HepG2 (cell line): ENCODE results near the gene PRCD. TPM values are rescaled to one million over a fixed set of nuclear protein-coding genes. Genes with fewer than 3 reads are reported as not detected.

ENCODE experiments used
- ATAC-seq: fragments of 200-7000 bp; cut with Tn5 transposase; 3 replicates; pipeline ENCODE4 v1.9.1; 2020; ENCODE audit warnings: mild to moderate bottlenecking, moderate library complexity
- BruUV-seq: library from RNA; stranded (reverse); fragments of 400-500 nt; replicated peaks from 2 replicates; lab custom pipeline; 2021; lab: Mats Ljungman, UMichigan
- CTCF ChIA-PET: fragments of 300-600 bp; formaldehyde crosslinking; extraction: SDS; loops from one replicate; lab custom pipeline; 2021; ENCODE audit warnings: low total read pairs, inconsistent platforms, low intra/inter-chr PET ratio; lab: Yijun Ruan, JAX
- POLR2A ChIA-PET: fragments of 350-600 bp; sonication (Branson Sonifier 250); formaldehyde crosslinking; loops from one replicate; lab custom pipeline; 2020; ENCODE audit warnings: antibody characterized with exemption, inconsistent platforms; lab: Yijun Ruan, JAX
- DNase-seq: peaks from one replicate; pipeline ENCODE4 v3.0.0-alpha.2; 2015; ENCODE audit warnings: low spot score
- FAIRE-seq: peaks from 3 replicates; lab custom pipeline; 2011; peaks lifted over from hg19 to GRCh38; lab: Jason Lieb, UNC
- H2AFZ ChIP-seq: one replicate; pipeline ENCODE4 v1.6.1; 2011; ENCODE audit warnings: low read length, inconsistent platforms
- H3K27ac ChIP-seq: fragments of 300-600 bp; 3 replicates; pipeline ENCODE4 v1.8.0; 2011; ENCODE audit warnings: mixed run types, mild to moderate bottlenecking, mixed read lengths, low read length, inconsistent platforms; ENCODE audit not compliant: insufficient read depth; ENCODE audit errors: extremely low read length
- H3K27me3 ChIP-seq, 2 experiments: fragments of 200-600 bp in 1 of 2; 2 replicates in 1 of 2; 3 replicates in 1 of 2; pipeline versions ENCODE4 v1.6.0 to v1.8.0; 2011; ENCODE audit warnings: low read length in 2 of 2, mild to moderate bottlenecking in 2 of 2, moderate library complexity in 2 of 2, inconsistent platforms in 1 of 2; ENCODE audit not compliant: insufficient read depth in 2 of 2, control insufficient read depth in 1 of 2
- H3K36me3 ChIP-seq, 2 experiments: fragments of 200-600 bp in 1 of 2; replicated peaks in 1 of 2; 2 replicates in 1 of 2; 3 replicates in 1 of 2; pipeline versions ENCODE4 v1.5.1 to v1.8.0; 2011; ENCODE audit warnings: low read length in 2 of 2, inconsistent platforms in 1 of 2; ENCODE audit not compliant: insufficient read depth in 2 of 2, control insufficient read depth in 1 of 2
- H3K4me1 ChIP-seq: 2 replicates; pipeline ENCODE4 v1.5.1; 2012; ENCODE audit warnings: low read length, inconsistent platforms; ENCODE audit not compliant: insufficient read depth
- H3K4me2 ChIP-seq: 2 replicates; pipeline ENCODE4 v1.6.0; 2011; ENCODE audit warnings: low read depth, low read length, inconsistent platforms
- H3K4me3 ChIP-seq, 3 experiments: fragments of 200-600 bp in 1 of 3; sonication (generic), shearing (Covaris generic) in 1 of 3; replicated peaks in 1 of 3; 2 replicates each; pipeline ENCODE4 v1.5.1; 2011 to 2016; ENCODE audit warnings: low read length in 3 of 3, inconsistent platforms in 2 of 3, low read depth in 2 of 3, mild to moderate bottlenecking in 2 of 3, control low read depth in 1 of 3, mixed read lengths in 1 of 3; ENCODE audit not compliant: insufficient read depth in 1 of 3
- H3K79me2 ChIP-seq: one replicate; pipeline ENCODE4 v1.6.1; 2011; ENCODE audit warnings: low read length, inconsistent platforms; ENCODE audit not compliant: insufficient read depth
- H3K9ac ChIP-seq: 2 replicates; pipeline ENCODE4 v1.6.0; 2011; ENCODE audit warnings: mild to moderate bottlenecking, low read depth, low read length, inconsistent platforms; ENCODE audit not compliant: insufficient read depth
- H3K9me3 ChIP-seq: 2 replicates; pipeline ENCODE4 v1.5.1; 2012; ENCODE audit warnings: mild to moderate bottlenecking, low read length
- H4K20me1 ChIP-seq: 2 replicates; pipeline ENCODE4 v1.6.0; 2011; ENCODE audit warnings: inconsistent platforms, mild to moderate bottlenecking, low read length, moderate library complexity; ENCODE audit not compliant: insufficient read depth
- AKNA ChIP-seq: sonication (generic); formaldehyde crosslinking; IDR thresholded peaks from 2 replicates; pipeline ENCODE4 v1.4.0; 2020; ENCODE audit warnings: missing genetic modification reagents, borderline replicate concordance
- CREM ChIP-seq, 2 experiments: sonication (generic) in 1 of 2; formaldehyde crosslinking in 1 of 2; IDR thresholded peaks; 2 replicates each; pipeline versions ENCODE4 v1.4.0 to v1.6.1; 2016 to 2020; ENCODE audit warnings: antibody characterized with exemption in 1 of 2, mild to moderate bottlenecking in 1 of 2, missing genetic modification reagents in 1 of 2
- ERF ChIP-seq: IDR thresholded peaks from 2 replicates; pipeline ENCODE4 v1.6.1; 2018; ENCODE audit warnings: missing biosample characterization, missing genetic modification reagents
- KLF16 ChIP-seq, 2 experiments: sonication (generic) in 1 of 2; formaldehyde crosslinking in 1 of 2; IDR thresholded peaks; 2 replicates each; pipeline versions ENCODE4 v1.6.1 to v1.8.0; 2016 to 2023; ENCODE audit warnings: missing genetic modification reagents in 2 of 2, missing compliant biosample characterization in 1 of 2
- NFATC3 ChIP-seq: sonication (generic); formaldehyde crosslinking; IDR thresholded peaks from 2 replicates; pipeline ENCODE4 v1.5.1; 2020; ENCODE audit warnings: mild to moderate bottlenecking, missing genetic modification reagents
- RAD51 ChIP-seq: fragments of 450-650 bp; IDR thresholded peaks from 2 replicates; pipeline ENCODE4 v1.6.1; 2016; ENCODE audit warnings: borderline replicate concordance
- ZMYM4 ChIP-seq: sonication (generic); formaldehyde crosslinking; IDR thresholded peaks from 2 replicates; pipeline ENCODE4 v1.8.1; 2023; ENCODE audit warnings: mild to moderate bottlenecking, missing genetic modification reagents
- ZNF337 ChIP-seq: sonication (generic); formaldehyde crosslinking; IDR thresholded peaks from 2 replicates; pipeline ENCODE4 v1.5.1; 2020; ENCODE audit warnings: missing genetic modification reagents, low read depth, mild to moderate bottlenecking, borderline replicate concordance
- ZNF383 ChIP-seq: sonication (generic); formaldehyde crosslinking; IDR thresholded peaks from 2 replicates; pipeline ENCODE4 v1.4.0; 2020; ENCODE audit warnings: missing genetic modification reagents, mild to moderate bottlenecking, borderline replicate concordance
- ZNF549 ChIP-seq: sonication (generic); formaldehyde crosslinking; IDR thresholded peaks from 2 replicates; pipeline ENCODE4 v1.5.0; 2020; ENCODE audit warnings: missing genetic modification reagents
- ZNF605 ChIP-seq: sonication (generic); formaldehyde crosslinking; IDR thresholded peaks from 2 replicates; pipeline ENCODE4 v1.8.0; 2022; ENCODE audit warnings: mild to moderate bottlenecking, missing genetic modification reagents
- WGBS: methylation state at CpG from one replicate; pipeline ENCODE4 v1.1.6; 2017; ENCODE audit warnings: low lambda C conversion rate; 5-methylcytosine and 5-hydroxymethylcytosine counted together
- in situ Hi-C: cut with HindIII; loops from 2 replicates; pipeline ENCODE4 v1.10.0; 2017; ENCODE audit warnings: low pct_unique_long_range_greater_than_20kb; ENCODE audit not compliant: extremely low pct_ligation_motif_present
- intact Hi-C: fragments of 100-400 bp; cut with micrococcal nuclease; formaldehyde crosslinking; loops from one replicate; pipeline ENCODE4 v1.10.0; 2022; ENCODE audit not compliant: unreplicated experiment
- polyA plus RNA-seq, 8 experiments: library from polyadenylated mRNA; depleted of rRNA in 3 of 8; stranded (reverse) in 7 of 8; unstranded in 1 of 8; fragments of >200 nt; fragmentation: Illumina TruSeq in 4 of 8; extraction: Trizol in 4 of 8; gene quantifications; 2 replicates each; pipeline versions ENCODE4 v1.2.1 to v1.2.3, GENCODE V29; 2011 to 2016; ENCODE audit warnings: low read depth in 4 of 8, missing spikeins in 1 of 8, mixed read lengths in 1 of 8; ENCODE audit not compliant: insufficient read depth in 1 of 8
- total RNA-seq, 5 experiments: library from RNA; depleted of rRNA; stranded (reverse); fragments of >200 nt; fragmentation: Illumina TruSeq; extraction: Trizol; gene quantifications; 2 replicates each; pipeline ENCODE4 v1.2.3, GENCODE V29; 2016; ENCODE audit warnings: low read depth in 1 of 5
- TF ChIP-seq, protein P1 (sequence below): sonication (generic); formaldehyde crosslinking; conservative IDR thresholded peaks from 2 replicates; pipeline ENCODE4 v1.4.0; 2020; ENCODE audit warnings: missing genetic modification reagents
- TF ChIP-seq, protein P2 (sequence below): sonication (generic); formaldehyde crosslinking; IDR thresholded peaks from 2 replicates; pipeline ENCODE4 v1.4.0; 2020; ENCODE audit warnings: missing genetic modification reagents, low read depth, mild to moderate bottlenecking, borderline replicate concordance

Gene PRCD
- total and polyA plus RNA-seq, 2 of the 13 experiments (the other 11 are each of a cell fraction or from before 2014, with no cell fraction given) = 0.51 TPM; not detected in 1

- FAIRE-seq (peak; percentile 34), DNase-seq (peak; percentile 50), ATAC-seq (peak; percentile 76)
- Histone ChIP-seq H2AFZ (no peak overlapping the region), H3K36me3 (no peaks in the 10 kb centered on the region), H3K9me3 (no peaks in the 10 kb centered on the region), H3K27ac (no peak overlapping the region), H3K27me3 (peaks cover 11 to 58% of the 10 kb centered on the region in 2 experiments), H3K4me1 (peaks cover 75% of the 10 kb centered on the region), H3K4me2 (peak overlapping the region; percentile 57; the same call in 1 of the 2 replicates), H4K20me1 (no peaks in the 10 kb centered on the region), H3K9ac (no peak overlapping the region), H3K79me2 (no peaks in the 10 kb centered on the region), H3K4me3 (no peak overlapping the region; a peak in 1 of 6 replicates)
- whole genome bisulfite sequencing = 19% methylated on average over 10 of the region's 11 CpGs
- ChIA-PET CTCF (interaction anchor here (1.7 kb wide), 1 partner anchor 30 kb away, joined by 4 read pairs; no protein-coding TSS in a partner anchor), POLR2A (interaction anchor here (1.0 to 1.1 kb wide), 2 partner anchors 12 to 15 kb away, joined by 3 read pairs; no protein-coding TSS in a partner anchor)
- BruUV-seq = no TSS peak
- in situ Hi-C loops (no loop called here), intact Hi-C loops (no loop called here)
- TF ChIP-seq RAD51 (peak; percentile 41; the same call in 1 of the 2 replicates), CREM (IDR thresholded peaks at IDR 0.05) (no peak), CREM (CRISPR knock-in tag; IDR thresholded peaks at IDR 0.05) (no peak), ZNF549 (CRISPR knock-in tag) (no peak), ZMYM4 (peak; percentile 15; the same call in 1 of the 2 replicates), ZNF383 (CRISPR knock-in tag) (no peak), KLF16 (CRISPR knock-in tag; IDR thresholded peaks at IDR 0.05) (no peak), NFATC3 (CRISPR knock-in tag) (no peak), ERF (CRISPR knock-in tag) (no peak), AKNA (no peak), ZNF605 (CRISPR knock-in tag) (no peak), ZNF337 (CRISPR knock-in tag) (no peak)
- TF ChIP-seq, protein P1, sequence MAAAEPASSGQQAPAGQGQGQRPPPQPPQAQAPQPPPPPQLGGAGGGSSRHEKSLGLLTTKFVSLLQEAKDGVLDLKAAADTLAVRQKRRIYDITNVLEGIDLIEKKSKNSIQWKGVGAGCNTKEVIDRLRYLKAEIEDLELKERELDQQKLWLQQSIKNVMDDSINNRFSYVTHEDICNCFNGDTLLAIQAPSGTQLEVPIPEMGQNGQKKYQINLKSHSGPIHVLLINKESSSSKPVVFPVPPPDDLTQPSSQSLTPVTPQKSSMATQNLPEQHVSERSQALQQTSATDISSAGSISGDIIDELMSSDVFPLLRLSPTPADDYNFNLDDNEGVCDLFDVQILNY (CRISPR knock-in tag) = no peak
- TF ChIP-seq, protein P2, sequence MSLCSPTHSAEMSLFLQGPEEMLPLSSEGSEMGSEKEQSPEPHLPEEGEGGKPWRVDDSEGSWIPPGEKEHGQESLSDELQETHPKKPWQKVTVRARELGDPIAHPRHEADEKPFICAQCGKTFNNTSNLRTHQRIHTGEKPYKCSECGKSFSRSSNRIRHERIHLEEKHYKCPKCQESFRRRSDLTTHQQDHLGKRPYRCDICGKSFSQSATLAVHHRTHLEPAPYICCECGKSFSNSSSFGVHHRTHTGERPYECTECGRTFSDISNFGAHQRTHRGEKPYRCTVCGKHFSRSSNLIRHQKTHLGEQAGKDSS (CRISPR knock-in tag) = no peak
Observed at GRCh38 chr17:76517638-76518038, 22.2 kb upstream of the PRCD start.
